Stimulated activated naive CD8-positive, alpha-beta T cell treated with anti-CD3 and anti-CD28 coated beads, Interleukin-15, amount 100 ng/mL, for 72 hours (primary cell): ENCODE measurements around the gene FGFR2.
A peak's percentile ranks its signal among the peaks of the same experiment; 100 is the strongest.

Experiments
- ATAC-seq: fragments of 150-1000 bp; cut with Tn5 transposase; 2 replicates; pipeline ENCODE4 v1.10.0; 2021; ENCODE audit warnings: mild to moderate bottlenecking, moderate library complexity
- DNase-seq, 2 donors: peaks; one replicate each; pipeline ENCODE4 v3.0.0; 2021 to 2022
- H3K27ac Mint-ChIP-seq, 2 donors: one replicate each; pipeline ENCODE4 v1.8.0; 2022; ENCODE audit warnings: mild to moderate bottlenecking in 2 of 2, mixed read lengths in 2 of 2, moderate library complexity in 2 of 2
- H3K27me3 Mint-ChIP-seq: one replicate; pipeline ENCODE4 v1.8.0; 2022; ENCODE audit warnings: mixed read lengths
- H3K4me1 Mint-ChIP-seq: one replicate; pipeline ENCODE4 v1.8.0; 2022; ENCODE audit warnings: mild to moderate bottlenecking, mixed read lengths
- H3K4me3 Mint-ChIP-seq, 2 donors: one replicate each; pipeline ENCODE4 v1.8.0; 2022; ENCODE audit warnings: mild to moderate bottlenecking in 2 of 2, mixed read lengths in 2 of 2, moderate library complexity in 1 of 2
- H3K9me3 Mint-ChIP-seq, 2 donors: one replicate each; pipeline ENCODE4 v1.8.0; 2022; ENCODE audit warnings: mixed read lengths in 2 of 2

The FGFR2 gene

GRCh38 chr10:121516093-121516865 lies 82.0 kb downstream of the FGFR2 start:
- Mint-ChIP-seq H3K4me3 (no peak overlapping the region), H3K9me3 (no peaks in the 10 kb centered on the region), H3K4me1 (no peaks in the 10 kb centered on the region), H3K27me3 (no peaks in the 10 kb centered on the region), H3K27ac (no peak overlapping the region)
- ATAC-seq (peak; percentile 43), DNase-seq (no peak)

DNA sequence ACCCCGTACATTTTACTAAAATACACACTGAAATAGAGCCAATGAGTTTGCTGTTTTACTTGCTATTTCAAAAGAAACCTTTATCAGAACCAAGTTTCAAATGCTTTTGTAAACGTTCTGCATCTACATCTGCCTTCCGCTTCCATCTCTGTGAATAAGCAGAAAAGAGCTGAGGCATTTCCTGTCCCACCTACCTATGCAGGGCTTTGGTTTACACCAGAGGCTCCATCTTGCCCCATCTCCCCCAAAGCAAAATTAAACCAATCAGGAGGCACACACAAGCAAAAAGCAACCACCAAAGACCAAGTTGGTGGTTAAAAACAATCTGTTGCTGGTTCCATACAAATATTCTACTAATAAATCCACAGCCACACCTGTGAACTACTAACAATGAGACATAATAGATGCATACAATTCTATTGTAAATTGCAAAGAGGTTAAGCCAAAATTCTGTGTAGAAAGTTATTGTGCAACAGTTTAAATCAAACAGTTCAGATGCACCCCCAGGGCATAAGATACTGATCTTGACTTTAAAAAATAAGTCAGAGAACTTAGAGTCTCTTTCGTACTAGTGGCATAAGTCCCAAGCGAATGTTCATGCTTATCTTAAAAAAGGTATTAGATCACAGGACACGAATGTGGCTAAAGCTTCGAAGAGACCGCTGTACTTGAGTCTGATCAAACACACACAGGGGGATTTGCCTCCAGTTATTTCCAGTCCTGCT lies 83.9 kb downstream of the FGFR2 start:
- Mint-ChIP-seq H3K27me3 (no peaks in the 10 kb centered on the region), H3K4me3 (no peak overlapping the region), H3K4me1 (no peaks in the 10 kb centered on the region), H3K27ac (no peak overlapping the region), H3K9me3 (no peaks in the 10 kb centered on the region)
- no peak for DNase-seq
- no peak for ATAC-seq

DNA sequence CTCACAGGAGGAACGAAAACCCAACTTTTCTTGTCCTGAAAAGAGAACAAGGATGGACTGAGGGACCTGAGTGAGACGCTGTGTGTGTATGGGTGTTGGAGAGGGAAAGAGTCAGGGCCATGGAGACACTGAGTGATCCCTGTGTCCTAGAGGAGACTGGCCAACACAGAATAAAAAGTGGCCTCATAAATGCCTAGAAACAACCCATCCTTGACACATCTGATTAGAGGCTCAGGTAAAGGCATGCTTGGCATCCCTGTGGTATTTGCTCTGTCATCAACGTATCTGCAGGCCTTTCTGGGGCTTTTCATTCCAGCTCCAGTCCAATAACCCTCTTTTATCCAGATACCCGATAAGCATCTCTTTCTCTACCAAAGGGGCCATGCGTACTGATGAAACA lies 86.3 kb downstream of the FGFR2 start:
- ATAC-seq (no peak), DNase-seq (no peak)
- no peak overlapping the region for H3K4me3 Mint-ChIP-seq
- no peaks in the 10 kb centered on the region for H3K27me3 Mint-ChIP-seq
- no peaks in the 10 kb centered on the region for H3K4me1 Mint-ChIP-seq
- H3K9me3 Mint-ChIP-seq: no peaks in the 10 kb centered on the region
- H3K27ac Mint-ChIP-seq: no peak overlapping the region

DNA sequence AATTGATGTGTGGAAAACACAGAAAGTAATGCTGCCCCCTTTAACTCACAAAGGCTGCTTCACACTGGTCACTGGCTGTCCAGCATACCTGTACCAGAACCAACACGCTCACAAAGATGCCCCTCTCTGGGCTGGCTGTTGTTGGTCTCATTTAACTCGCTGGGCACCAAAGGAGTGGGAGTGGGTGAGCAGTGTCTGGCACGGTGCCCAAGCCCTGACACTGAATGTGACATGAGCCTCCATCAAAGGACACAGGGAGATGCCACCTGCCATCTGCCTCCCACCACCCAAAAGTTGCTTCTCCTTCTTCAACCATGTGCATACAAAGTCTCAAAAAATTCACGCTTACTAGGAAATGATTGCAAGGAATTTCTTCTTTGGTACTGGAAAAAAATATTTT lies 86.8 kb downstream of the FGFR2 start:
- no peak overlapping the region for H3K27ac Mint-ChIP-seq
- no peak overlapping the region for H3K4me3 Mint-ChIP-seq
- ATAC-seq (no peak), DNase-seq (no peak)
- H3K4me1 Mint-ChIP-seq: no peaks in the 10 kb centered on the region
- no peaks in the 10 kb centered on the region for H3K9me3 Mint-ChIP-seq
- no peaks in the 10 kb centered on the region for H3K27me3 Mint-ChIP-seq

GRCh38 chr10:121510201-121510771 lies 88.0 kb downstream of the FGFR2 start:
- Mint-ChIP-seq H3K9me3 (no peaks in the 10 kb centered on the region), H3K27ac (no peak overlapping the region), H3K4me1 (no peaks in the 10 kb centered on the region), H3K27me3 (no peaks in the 10 kb centered on the region), H3K4me3 (no peak overlapping the region)
- DNase-seq (no peak), ATAC-seq (no peak)

DNA sequence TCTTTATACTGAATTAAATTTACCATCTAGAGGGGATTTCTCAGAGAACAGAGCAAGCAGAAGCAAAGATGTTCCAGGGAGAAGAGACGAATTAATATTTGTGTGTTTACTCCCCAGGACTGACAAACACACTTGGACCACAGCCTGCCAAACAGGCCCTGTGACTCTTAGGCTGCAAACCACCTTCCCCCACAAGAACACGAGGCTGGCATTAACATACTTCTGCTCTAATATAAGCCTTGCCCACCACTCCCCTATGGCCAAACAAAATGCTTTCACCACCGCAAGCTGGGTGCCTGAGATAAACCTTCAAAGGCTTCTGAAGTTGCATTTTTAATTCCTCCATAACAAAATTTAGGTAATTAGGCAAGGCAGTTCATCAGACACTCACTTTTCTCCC lies 88.4 kb downstream of the FGFR2 start:
- no peaks in the 10 kb centered on the region for H3K4me1 Mint-ChIP-seq
- ATAC-seq (no peak), DNase-seq (no peak)
- no peak overlapping the region for H3K4me3 Mint-ChIP-seq
- H3K27ac Mint-ChIP-seq: no peak overlapping the region
- H3K9me3 Mint-ChIP-seq: no peaks in the 10 kb centered on the region
- no peaks in the 10 kb centered on the region for H3K27me3 Mint-ChIP-seq

DNA sequence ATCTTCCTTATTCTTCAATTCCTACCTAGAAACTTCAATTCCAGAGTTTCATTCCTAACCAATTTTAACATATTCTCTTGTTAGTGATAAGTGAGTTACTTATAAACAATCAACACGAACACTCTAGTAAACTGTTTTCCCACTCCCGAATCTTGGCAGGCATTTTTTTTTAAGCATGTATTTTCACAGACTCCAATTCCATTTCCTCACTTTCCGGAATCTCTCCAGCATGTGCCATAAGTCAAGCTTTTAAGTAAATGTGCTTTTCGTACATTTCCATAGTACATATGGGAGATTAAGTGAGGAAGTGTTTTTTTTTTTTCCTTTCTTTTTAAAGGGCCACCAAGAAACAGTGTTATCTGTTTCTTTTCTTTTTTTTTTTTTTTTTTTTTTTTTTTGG lies 89.1 kb downstream of the FGFR2 start:
- H3K9me3 Mint-ChIP-seq: no peaks in the 10 kb centered on the region
- no peak overlapping the region for H3K27ac Mint-ChIP-seq
- ATAC-seq (no peak), DNase-seq (no peak)
- no peaks in the 10 kb centered on the region for H3K27me3 Mint-ChIP-seq
- no peak overlapping the region for H3K4me3 Mint-ChIP-seq
- H3K4me1 Mint-ChIP-seq: no peaks in the 10 kb centered on the region

DNA sequence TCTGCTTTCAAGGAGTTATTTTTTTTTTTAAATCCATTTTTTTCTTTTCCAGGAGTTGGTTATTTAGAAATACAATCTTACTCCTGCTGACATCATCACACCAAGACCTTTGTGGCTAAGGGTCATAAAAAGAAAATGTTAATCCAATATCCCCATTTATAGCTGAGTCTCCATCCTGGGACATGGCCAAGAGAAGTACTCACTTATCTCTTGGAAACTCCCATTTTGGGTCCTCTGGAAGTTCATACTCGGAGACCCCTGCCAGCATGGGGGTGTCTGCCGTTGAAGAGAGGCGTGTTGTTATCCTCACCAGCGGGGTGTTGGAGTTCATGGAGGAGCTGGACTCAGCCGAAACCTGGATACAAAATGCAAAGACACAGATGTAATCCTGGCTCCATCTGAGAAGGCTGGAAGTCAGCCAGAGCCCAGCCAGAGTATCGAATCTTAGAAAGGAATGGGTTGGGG lies 94.6 kb downstream of the FGFR2 start:
- DNase-seq (no peak), ATAC-seq (no peak)
- H3K27ac Mint-ChIP-seq: no peak overlapping the region
- H3K4me3 Mint-ChIP-seq: no peak overlapping the region
- no peaks in the 10 kb centered on the region for H3K9me3 Mint-ChIP-seq
- no peaks in the 10 kb centered on the region for H3K4me1 Mint-ChIP-seq
- H3K27me3 Mint-ChIP-seq: no peaks in the 10 kb centered on the region

- no peak for DNase-seq
- Mint-ChIP-seq H3K9me3 (no peaks in the 10 kb centered on the region), H3K27ac (no peak overlapping the region), H3K4me1 (no peaks in the 10 kb centered on the region), H3K4me3 (no peak overlapping the region), H3K27me3 (no peaks in the 10 kb centered on the region)
- no peak for ATAC-seq
Observed at GRCh38 chr10:121501796-121502195, 96.4 kb downstream of the FGFR2 start.

- no peaks in the 10 kb centered on the region for H3K27me3 Mint-ChIP-seq
- no peaks in the 10 kb centered on the region for H3K4me1 Mint-ChIP-seq
- no peak for ATAC-seq
- H3K9me3 Mint-ChIP-seq: no peaks in the 10 kb centered on the region
- no peak overlapping the region for H3K4me3 Mint-ChIP-seq
- no peak for DNase-seq
- no peak overlapping the region for H3K27ac Mint-ChIP-seq
Observed at GRCh38 chr10:121500701-121501332, 97.4 kb downstream of the FGFR2 start.

- DNase-seq: no peak
- peaks cover 9% of the 10 kb centered on the region for H3K27me3 Mint-ChIP-seq
- no peak overlapping the region for H3K4me3 Mint-ChIP-seq
- no peaks in the 10 kb centered on the region for H3K4me1 Mint-ChIP-seq
- H3K9me3 Mint-ChIP-seq: peaks cover 5 to 6% of the 10 kb centered on the region in 2 donors
- no peak for ATAC-seq
- H3K27ac Mint-ChIP-seq: no peak overlapping the region
Observed at GRCh38 chr10:121497513-121498470, 100.5 kb downstream of the FGFR2 start.

- H3K27me3 Mint-ChIP-seq: peaks cover 9% of the 10 kb centered on the region
Observed at GRCh38 chr10:121495719-121496118, 102.5 kb downstream of the FGFR2 start.

DNA sequence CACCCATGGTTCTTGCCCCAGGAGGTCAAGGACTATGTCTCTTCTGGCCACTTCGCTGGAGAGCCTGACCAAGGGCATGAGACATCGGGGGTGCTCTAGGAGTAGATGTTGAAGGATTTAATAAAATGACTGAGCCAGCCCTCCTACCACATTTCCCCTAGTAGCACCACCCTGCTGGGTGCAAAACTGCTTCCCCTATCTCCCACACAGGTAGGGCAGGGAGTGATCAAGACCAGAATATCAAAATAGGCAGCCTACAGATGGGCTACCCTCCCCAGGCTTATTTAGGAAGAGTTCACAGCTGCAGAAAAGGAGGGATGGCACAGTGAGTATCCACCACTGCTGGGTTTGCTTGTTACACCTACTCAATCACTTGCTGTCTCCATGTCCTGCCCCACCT lies 103.9 kb downstream of the FGFR2 start:
- no peak overlapping the region for H3K4me3 Mint-ChIP-seq
- no peak for DNase-seq
- H3K27me3 Mint-ChIP-seq: peaks cover 9% of the 10 kb centered on the region
- peaks cover 11 to 12% of the 10 kb centered on the region in 2 donors for H3K9me3 Mint-ChIP-seq
- no peak for ATAC-seq
- no peak overlapping the region for H3K27ac Mint-ChIP-seq
- H3K4me1 Mint-ChIP-seq: no peaks in the 10 kb centered on the region

More at GRCh38 chr10:121495719-121496118, 102.5 kb downstream of the FGFR2 start:
- Mint-ChIP-seq H3K4me3 (no peak overlapping the region), H3K4me1 (no peaks in the 10 kb centered on the region), H3K9me3 (peaks cover 5 to 6% of the 10 kb centered on the region in 2 donors), H3K27ac (no peak overlapping the region)
- DNase-seq (no peak), ATAC-seq (no peak)

- Mint-ChIP-seq H3K4me1 (no peaks in the 10 kb centered on the region), H3K27me3 (peaks cover 9% of the 10 kb centered on the region), H3K4me3 (no peak overlapping the region), H3K27ac (no peak overlapping the region), H3K9me3 (peaks cover 13% of the 10 kb centered on the region in 2 donors)
- DNase-seq: no peak
- no peak for ATAC-seq
Observed at GRCh38 chr10:121493521-121493920, 104.7 kb downstream of the FGFR2 start.
